Gastrocnemius medialis (tissue), 4 donors: Measurements from ENCODE around the gene CLDN7. TPM values are rescaled to one million over a fixed set of nuclear protein-coding genes. Genes with fewer than 3 reads are reported as not detected.
A peak's percentile ranks its signal among the peaks of the same experiment; 100 is the strongest.

Source experiments
- ATAC-seq, 2 donors: fragments of 150-250 bp; one replicate each; pipeline ENCODE4 v1.9.1; 2016
- DNase-seq, 2 donors: peaks; one replicate each; pipeline ENCODE4 v3.0.0-alpha.2; 2019
- H3K27ac ChIP-seq, 4 donors: fragments of 200-600 bp; sonication (generic); 1 replicate in 1 of 4; 2 replicates in 3 of 4; pipeline ENCODE4 v1.5.1; 2016 to 2018; ENCODE audit warnings: mild to moderate bottlenecking in 2 of 4, moderate library complexity in 1 of 4
- H3K27me3 ChIP-seq, 3 donors: fragments of 200-600 bp; sonication (generic) in 2 of 3; 1 replicate in 1 of 3; 2 replicates in 2 of 3; pipeline versions ENCODE4 v1.5.1 to v1.6.0; 2016 to 2019; ENCODE audit warnings: mild to moderate bottlenecking in 1 of 3, moderate library complexity in 1 of 3
- H3K36me3 ChIP-seq, 2 donors: fragments of 200-600 bp; sonication (generic) in 1 of 2; one replicate each; pipeline ENCODE4 v1.5.1; 2017 to 2018
- H3K4me1 ChIP-seq, 2 donors: fragments of 200-600 bp; sonication (generic) in 1 of 2; one replicate each; pipeline ENCODE4 v1.5.1; 2016 to 2017; ENCODE audit warnings: mild to moderate bottlenecking in 2 of 2
- H3K4me3 ChIP-seq, 4 donors: fragments of 200-600 bp; sonication (generic) in 3 of 4; 1 replicate in 1 of 4; 2 replicates in 3 of 4; pipeline ENCODE4 v1.5.1; 2016 to 2019; ENCODE audit warnings: mild to moderate bottlenecking in 2 of 4
- H3K9me3 ChIP-seq, 3 donors: fragments of 200-600 bp; sonication (generic) in 2 of 3; 1 replicate in 1 of 3; 2 replicates in 2 of 3; pipeline ENCODE4 v1.5.1; 2016 to 2019
- POLR2A ChIP-seq, 2 donors: fragments of 450-650 bp; IDR thresholded peaks; one replicate each; pipeline ENCODE4 v1.6.1; 2017; ENCODE audit warnings: antibody characterized with exemption in 2 of 2, mild to moderate bottlenecking in 2 of 2, moderate library complexity in 2 of 2
- in situ Hi-C, 4 donors: fragments of 200-750 bp; cut with MboI; loops; one replicate each; pipeline versions ENCODE4 v1.15.0 to v1.8.0; 2017; ENCODE audit warnings: low sequenced_read_pairs in 4 of 4
- intact Hi-C: fragments of 100-400 bp; cut with DNase I; formaldehyde crosslinking; loops from one replicate; pipeline ENCODE4 v1.15.1; 2023; ENCODE audit warnings: low total_unique reads
- total RNA-seq, 4 donors: library from RNA; depleted of rRNA; stranded (reverse); fragments of >200 nt; gene quantifications; one replicate each; pipeline versions ENCODE4 v1.1.0 to v1.2.3, GENCODE V29; 2016
- TF ChIP-seq, protein P1 (sequence below), 5 experiments: fragments of 450-650 bp in 3 of 5; fragments of 200-600 bp in 2 of 5; sonication (generic) in 2 of 5; IDR thresholded peaks in 4 of 5; conservative IDR thresholded peaks in 1 of 5; 1 replicate in 4 of 5; 2 replicates in 1 of 5; pipeline ENCODE4 v1.5.1; 2016 to 2019; ENCODE audit warnings: antibody characterized with exemption in 5 of 5, mild to moderate bottlenecking in 3 of 5, moderate library complexity in 3 of 5

Gene CLDN7
- total RNA-seq, 4 donors from 2014 or later: 0.46 to 5.1 TPM; not detected in 2

GRCh38 chr17:7232114-7232513 is 30.2 kb downstream of the CLDN7 start:
- Histone ChIP-seq H3K27me3 (no peaks in the 10 kb centered on the region), H3K4me3 (no peak overlapping the region), H3K9me3 (no peaks in the 10 kb centered on the region), H3K4me1 (peaks cover 29 to 38% of the 10 kb centered on the region in 2 donors), H3K27ac (no peak overlapping the region), H3K36me3 (peaks cover 0 to 52% of the 10 kb centered on the region in 2 donors)
- DNase-seq (no peak), ATAC-seq (no peak)
- intact Hi-C loops (no loop called here), in situ Hi-C loops (no loop called here)
- no peak for TF ChIP-seq POLR2A (IDR thresholded peaks at IDR 0.05)
- TF ChIP-seq, protein P1, sequence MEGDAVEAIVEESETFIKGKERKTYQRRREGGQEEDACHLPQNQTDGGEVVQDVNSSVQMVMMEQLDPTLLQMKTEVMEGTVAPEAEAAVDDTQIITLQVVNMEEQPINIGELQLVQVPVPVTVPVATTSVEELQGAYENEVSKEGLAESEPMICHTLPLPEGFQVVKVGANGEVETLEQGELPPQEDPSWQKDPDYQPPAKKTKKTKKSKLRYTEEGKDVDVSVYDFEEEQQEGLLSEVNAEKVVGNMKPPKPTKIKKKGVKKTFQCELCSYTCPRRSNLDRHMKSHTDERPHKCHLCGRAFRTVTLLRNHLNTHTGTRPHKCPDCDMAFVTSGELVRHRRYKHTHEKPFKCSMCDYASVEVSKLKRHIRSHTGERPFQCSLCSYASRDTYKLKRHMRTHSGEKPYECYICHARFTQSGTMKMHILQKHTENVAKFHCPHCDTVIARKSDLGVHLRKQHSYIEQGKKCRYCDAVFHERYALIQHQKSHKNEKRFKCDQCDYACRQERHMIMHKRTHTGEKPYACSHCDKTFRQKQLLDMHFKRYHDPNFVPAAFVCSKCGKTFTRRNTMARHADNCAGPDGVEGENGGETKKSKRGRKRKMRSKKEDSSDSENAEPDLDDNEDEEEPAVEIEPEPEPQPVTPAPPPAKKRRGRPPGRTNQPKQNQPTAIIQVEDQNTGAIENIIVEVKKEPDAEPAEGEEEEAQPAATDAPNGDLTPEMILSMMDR (IDR thresholded peaks at IDR 0.05 in 4 of 5, conservative IDR thresholded peaks at IDR 0.05 in 1 of 5): no peak

DNA sequence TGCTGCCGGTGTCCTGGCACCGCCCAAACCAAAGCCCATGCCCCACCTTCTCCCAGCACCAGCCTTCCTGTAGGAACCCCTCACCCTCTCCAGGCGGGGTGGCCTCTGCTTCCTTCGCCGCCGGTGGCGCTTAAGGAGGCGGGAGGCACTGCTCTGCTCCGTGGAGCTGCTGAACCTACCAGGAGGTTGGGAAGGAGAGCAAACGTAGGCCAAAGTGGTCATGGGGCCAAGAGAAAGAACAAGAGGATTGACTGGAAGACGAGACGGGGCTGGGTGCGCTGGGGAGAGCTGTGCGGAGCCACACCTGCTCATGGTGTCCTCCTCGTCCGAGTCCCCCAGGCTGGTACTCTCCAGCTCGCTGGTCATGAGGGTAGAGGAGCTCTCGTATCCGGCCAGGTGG is 32.8 kb downstream of the CLDN7 start:
- Histone ChIP-seq H3K9me3 (no peaks in the 10 kb centered on the region), H3K4me1 (peaks cover 20 to 27% of the 10 kb centered on the region in 2 donors), H3K27me3 (no peaks in the 10 kb centered on the region), H3K27ac (no peak overlapping the region), H3K4me3 (no peak overlapping the region), H3K36me3 (peaks cover 0 to 60% of the 10 kb centered on the region in 2 donors)
- in situ Hi-C loops: no loop called here
- ATAC-seq (no peak), DNase-seq (no peak)
- intact Hi-C loops: no loop called here
- no peak for TF ChIP-seq POLR2A (IDR thresholded peaks at IDR 0.05)
- TF ChIP-seq, protein P1 (IDR thresholded peaks at IDR 0.05 in 4 of 5, conservative IDR thresholded peaks at IDR 0.05 in 1 of 5): no peak

- Histone ChIP-seq H3K4me3 (no peak overlapping the region), H3K27ac (no peak overlapping the region), H3K4me1 (peaks cover 21 to 33% of the 10 kb centered on the region in 2 donors), H3K9me3 (no peaks in the 10 kb centered on the region), H3K36me3 (peaks cover 0 to 65% of the 10 kb centered on the region in 2 donors), H3K27me3 (no peaks in the 10 kb centered on the region)
- DNase-seq: no peak
- intact Hi-C loops (no loop called here), in situ Hi-C loops (no loop called here)
- TF ChIP-seq, protein P1 (IDR thresholded peaks at IDR 0.05 in 4 of 5, conservative IDR thresholded peaks at IDR 0.05 in 1 of 5): no peak
- no peak for TF ChIP-seq POLR2A (IDR thresholded peaks at IDR 0.05)
- ATAC-seq: no peak
Measured at GRCh38 chr17:7228920-7229319, 33.4 kb downstream of the CLDN7 start.

DNA sequence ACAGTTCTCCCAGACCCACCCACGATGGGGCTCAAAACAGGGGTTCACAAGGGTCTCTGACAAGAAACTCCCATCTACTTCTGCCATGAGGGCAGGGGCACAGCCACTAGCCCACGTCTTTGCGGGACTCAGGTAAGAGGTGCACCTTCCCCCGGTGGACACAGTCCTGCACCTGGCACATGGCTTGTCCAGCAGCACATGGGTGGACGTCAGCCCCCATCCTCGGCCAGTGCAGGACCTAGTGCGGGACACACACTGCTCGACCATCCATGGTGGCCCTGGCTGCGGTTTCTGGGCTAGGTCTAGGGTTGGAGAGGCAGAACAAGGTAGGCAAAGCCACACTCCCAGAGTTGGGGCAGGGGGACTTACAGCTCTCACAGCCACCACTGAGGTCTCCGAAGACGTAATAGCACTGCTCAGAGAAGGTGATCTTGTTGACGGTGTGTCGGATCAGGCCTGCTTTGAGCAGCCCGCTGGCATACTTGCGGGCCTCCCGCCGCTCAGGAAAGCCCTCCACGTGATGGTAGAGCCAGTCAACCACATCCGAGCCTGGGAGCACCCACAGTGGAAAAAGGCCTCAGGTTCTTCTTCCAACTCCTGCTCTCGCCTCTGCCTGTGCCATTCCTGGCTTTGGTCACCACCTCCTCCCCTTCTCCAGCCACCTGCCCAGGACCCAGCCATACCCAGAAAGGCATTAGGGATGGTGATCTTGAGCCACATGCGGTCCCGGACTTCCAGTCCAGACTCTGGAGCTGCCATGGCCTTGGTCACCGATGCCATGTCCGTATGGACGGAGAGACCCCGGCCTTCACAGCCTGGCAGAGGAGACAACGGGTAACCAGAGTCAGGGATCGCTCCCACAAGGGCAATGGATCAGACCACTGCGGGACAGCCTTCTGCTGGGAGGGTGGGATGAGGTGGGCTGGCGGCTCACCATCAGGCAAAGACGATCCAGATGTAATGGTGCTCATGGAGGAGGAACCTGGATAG is 35.3 kb downstream of the CLDN7 start:
- in situ Hi-C loops: no loop called here

More for the DNA sequence above, 35.3 kb downstream of the CLDN7 start:
- intact Hi-C loops: no loop called here
- peaks cover 10 to 27% of the 10 kb centered on the region in 2 donors for H3K4me1 ChIP-seq
- H3K4me3 ChIP-seq: no peak overlapping the region
- peak overlapping the region in 1 of 4 donors; percentile 22 for H3K27ac ChIP-seq
- no peaks in the 10 kb centered on the region for H3K9me3 ChIP-seq
- TF ChIP-seq, protein P1 (IDR thresholded peaks at IDR 0.05 in 4 of 5, conservative IDR thresholded peaks at IDR 0.05 in 1 of 5): no peak
- no peak for TF ChIP-seq POLR2A (IDR thresholded peaks at IDR 0.05)
- DNase-seq (no peak), ATAC-seq (no peak)
- H3K27me3 ChIP-seq: no peaks in the 10 kb centered on the region
- peaks cover 0 to 84% of the 10 kb centered on the region in 2 donors for H3K36me3 ChIP-seq
